Subcutaneous abdominal adipose tissue (tissue), 5 donors: ENCODE results near the gene CYTH1.

Experiments
- H3K27ac ChIP-seq: one replicate; pipeline ENCODE4 v1.7.0; 2013; ENCODE audit warnings: low read depth, mild to moderate bottlenecking, inconsistent platforms, low read length, moderate library complexity
- H3K27me3 ChIP-seq, 5 donors: one replicate each; pipeline ENCODE4 v1.7.0; 2013; ENCODE audit warnings: low read length in 5 of 5, inconsistent platforms in 1 of 5; ENCODE audit not compliant: control insufficient read depth in 5 of 5, insufficient read depth in 4 of 5
- H3K36me3 ChIP-seq, 5 donors: one replicate each; pipeline ENCODE4 v1.7.0; 2013; ENCODE audit warnings: low read length in 5 of 5; ENCODE audit not compliant: control insufficient read depth in 5 of 5, insufficient read depth in 5 of 5
- H3K4me1 ChIP-seq, 5 donors: one replicate each; pipeline ENCODE4 v1.7.0; 2013; ENCODE audit warnings: low read length in 5 of 5, mild to moderate bottlenecking in 3 of 5, moderate library complexity in 1 of 5; ENCODE audit not compliant: control insufficient read depth in 5 of 5, insufficient read depth in 5 of 5
- H3K4me3 ChIP-seq, 5 donors: one replicate each; pipeline ENCODE4 v1.7.0; 2013; ENCODE audit warnings: low read length in 5 of 5, low read depth in 1 of 5
- H3K9ac ChIP-seq, 5 donors: one replicate each; pipeline ENCODE4 v1.7.0; 2013; ENCODE audit warnings: low read length in 5 of 5, mild to moderate bottlenecking in 4 of 5, moderate library complexity in 3 of 5
- H3K9me3 ChIP-seq, 5 donors: one replicate each; pipeline ENCODE4 v1.7.0; 2013; ENCODE audit warnings: low read length in 5 of 5; ENCODE audit not compliant: control insufficient read depth in 5 of 5
- donor health status: healthy.
- donor health status: healthy.
- donor health status: healthy.
- donor health status: healthy.
- donor health status: healthy.

The CYTH1 gene

DNA sequence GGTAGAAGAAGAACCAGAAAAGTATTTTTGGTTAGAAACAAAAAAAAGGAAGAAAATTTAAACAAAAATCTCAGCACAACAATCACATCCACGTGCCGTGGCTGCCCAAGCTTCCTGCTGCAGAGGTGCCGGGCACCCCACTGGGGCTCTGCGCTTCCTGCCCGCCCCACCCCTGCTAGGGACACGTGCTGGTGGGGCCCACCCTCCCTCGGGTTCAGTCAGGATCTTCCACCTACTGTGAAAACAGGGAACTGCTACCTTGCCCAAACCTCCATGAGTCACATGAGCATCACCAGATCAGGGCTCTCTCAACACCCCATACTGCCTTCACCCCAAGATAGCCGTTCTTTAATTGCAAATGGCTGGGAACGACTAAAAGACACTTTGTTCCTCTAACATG lies 24.4 kb upstream of the CYTH1 start:
- H3K4me3 ChIP-seq, result no peak overlapping the region
- H3K36me3 ChIP-seq, result peaks cover 11 to 86% (median 80%) of the 10 kb centered on the region in 5 donors
- no peak overlapping the region for H3K9ac ChIP-seq
- peak overlapping the region; percentile 13 for H3K27ac ChIP-seq
- peaks cover 0 to 25% (median 9%) of the 10 kb centered on the region in 5 donors for H3K4me1 ChIP-seq
- H3K9me3 ChIP-seq, result no peaks in the 10 kb centered on the region
- no peaks in the 10 kb centered on the region for H3K27me3 ChIP-seq

- peaks cover 0 to 25% (median 9%) of the 10 kb centered on the region in 5 donors for H3K4me1 ChIP-seq
- H3K4me3 ChIP-seq, result no peak overlapping the region
- peak overlapping the region; percentile 37 for H3K27ac ChIP-seq
- H3K27me3 ChIP-seq, result no peaks in the 10 kb centered on the region
- peaks cover 8 to 83% (median 70%) of the 10 kb centered on the region in 5 donors for H3K36me3 ChIP-seq
- H3K9me3 ChIP-seq, result no peaks in the 10 kb centered on the region
- no peak overlapping the region for H3K9ac ChIP-seq
Observed at GRCh38 chr17:78805301-78805700, 23.2 kb upstream of the CYTH1 start.

DNA sequence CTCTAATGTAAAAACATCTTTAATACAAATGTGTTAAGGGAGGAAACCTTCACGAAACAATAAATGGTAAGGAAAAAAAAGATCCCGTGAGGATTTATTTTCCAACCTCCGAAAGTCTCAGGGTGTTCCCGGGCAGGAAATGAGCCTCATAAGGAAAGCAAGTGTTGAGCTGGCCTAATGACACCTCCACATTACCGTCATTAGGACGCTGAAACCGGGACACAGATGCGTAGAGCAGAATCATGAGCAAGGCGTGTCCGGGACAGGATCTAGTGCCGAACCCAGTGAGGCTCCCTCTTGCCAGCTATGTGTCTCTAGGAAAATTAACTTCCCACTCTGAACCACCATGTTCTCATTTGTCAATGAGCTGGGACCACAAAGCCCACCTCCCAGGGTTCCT lies 22.7 kb upstream of the CYTH1 start:
- no peak overlapping the region for H3K9ac ChIP-seq
- peaks cover 0 to 25% (median 9%) of the 10 kb centered on the region in 5 donors for H3K4me1 ChIP-seq
- no peaks in the 10 kb centered on the region for H3K9me3 ChIP-seq
- peaks cover 8 to 80% (median 70%) of the 10 kb centered on the region in 5 donors for H3K36me3 ChIP-seq
- H3K27me3 ChIP-seq, result no peaks in the 10 kb centered on the region
- H3K27ac ChIP-seq, result peak overlapping the region; percentile 37
- H3K4me3 ChIP-seq, result no peak overlapping the region

GRCh38 chr17:78803186-78803845 lies 21.2 kb upstream of the CYTH1 start:
- peaks cover 0 to 25% (median 9%) of the 10 kb centered on the region in 5 donors for H3K4me1 ChIP-seq
- no peaks in the 10 kb centered on the region for H3K9me3 ChIP-seq
- H3K4me3 ChIP-seq, result peak overlapping the region in 3 of 5 donors; percentile 18 to 47 (median 29)
- peaks cover 2 to 78% (median 70%) of the 10 kb centered on the region in 5 donors for H3K36me3 ChIP-seq
- no peaks in the 10 kb centered on the region for H3K27me3 ChIP-seq
- H3K27ac ChIP-seq, result no peak overlapping the region
- H3K9ac ChIP-seq, result peak overlapping the region in 1 of 5 donors; percentile 26

DNA sequence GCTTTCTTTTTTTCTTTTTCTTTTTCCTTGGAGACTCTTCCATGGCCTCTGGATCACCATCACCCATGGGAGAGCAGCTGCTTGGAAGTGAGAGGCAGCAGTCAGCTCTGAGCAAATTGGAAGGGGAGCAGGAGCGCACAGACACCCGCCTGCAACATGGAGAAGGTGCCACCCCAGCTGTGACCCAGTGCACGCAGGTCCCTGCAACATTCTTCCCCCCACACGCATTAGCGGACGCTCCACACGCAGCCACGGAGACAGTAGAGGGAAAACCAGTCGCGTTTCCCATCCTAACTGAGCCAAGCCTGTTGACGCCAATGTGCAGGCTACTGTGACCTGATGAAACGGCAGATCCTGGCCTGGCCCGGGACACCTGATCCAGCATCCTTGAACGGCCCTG lies 20.4 kb upstream of the CYTH1 start:
- no peak overlapping the region for H3K27ac ChIP-seq
- H3K4me3 ChIP-seq, result peak overlapping the region in 2 of 5 donors; percentile 8 to 29
- H3K9me3 ChIP-seq, result no peaks in the 10 kb centered on the region
- H3K27me3 ChIP-seq, result no peaks in the 10 kb centered on the region
- peaks cover 0 to 26% (median 9%) of the 10 kb centered on the region in 5 donors for H3K4me1 ChIP-seq
- peaks cover 2 to 78% (median 74%) of the 10 kb centered on the region in 5 donors for H3K36me3 ChIP-seq
- H3K9ac ChIP-seq, result no peak overlapping the region

- Histone ChIP-seq H3K27me3 (no peaks in the 10 kb centered on the region), H3K27ac (no peak overlapping the region), H3K4me1 (peaks cover 0 to 30% (median 9%) of the 10 kb centered on the region in 5 donors), H3K9me3 (no peaks in the 10 kb centered on the region), H3K36me3 (peaks cover 2 to 78% (median 74%) of the 10 kb centered on the region in 5 donors), H3K9ac (no peak overlapping the region), H3K4me3 (no peak overlapping the region)
Observed at GRCh38 chr17:78802008-78802407, 19.9 kb upstream of the CYTH1 start.

DNA sequence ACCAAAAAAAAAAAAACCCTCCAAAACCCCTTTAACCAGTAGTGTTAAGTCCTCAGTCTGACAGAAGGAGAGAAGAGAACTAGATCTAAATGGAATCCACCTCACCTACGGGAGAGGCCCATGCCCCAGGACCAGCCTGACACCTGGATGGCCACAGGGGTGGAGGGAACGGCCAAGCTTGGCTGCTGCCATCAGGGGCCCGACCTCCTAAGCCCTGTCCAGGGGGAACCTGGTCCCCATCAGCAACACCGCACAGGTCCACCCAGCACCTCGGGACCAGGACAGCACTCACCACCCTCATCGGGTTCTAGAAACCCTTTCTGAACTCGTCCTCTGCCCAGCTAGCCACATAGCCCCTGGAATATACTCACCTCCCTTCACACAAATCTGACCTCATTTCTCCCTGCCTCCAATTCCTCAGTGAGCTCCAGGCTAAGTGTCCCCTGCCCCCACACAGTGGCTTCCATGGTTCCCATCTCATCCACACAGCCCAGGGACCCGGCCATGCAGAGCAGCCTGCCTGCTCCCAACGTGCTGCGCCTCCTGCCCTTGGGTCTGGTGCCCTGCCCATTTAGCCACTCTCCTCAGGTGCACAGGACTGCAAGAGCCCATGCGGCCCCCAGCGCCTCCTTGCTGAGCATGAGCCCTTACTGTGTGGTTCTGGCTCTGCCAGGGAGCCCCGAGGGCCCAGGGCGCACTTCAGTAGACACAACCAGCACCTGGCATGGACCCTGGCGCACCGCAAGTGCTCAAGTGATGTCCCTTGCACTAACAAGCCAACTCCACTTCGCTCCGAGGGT lies 18.3 kb upstream of the CYTH1 start:
- H3K9ac ChIP-seq, result no peak overlapping the region
- H3K36me3 ChIP-seq, result peaks cover 10 to 80% (median 76%) of the 10 kb centered on the region in 5 donors
- no peak overlapping the region for H3K27ac ChIP-seq
- H3K9me3 ChIP-seq, result no peaks in the 10 kb centered on the region
- no peak overlapping the region for H3K4me3 ChIP-seq
- H3K27me3 ChIP-seq, result no peaks in the 10 kb centered on the region
- peaks cover 0 to 30% (median 9%) of the 10 kb centered on the region in 5 donors for H3K4me1 ChIP-seq

GRCh38 chr17:78798695-78799559 lies 16.9 kb upstream of the CYTH1 start:
- no peaks in the 10 kb centered on the region for H3K9me3 ChIP-seq
- peaks cover 7 to 88% (median 83%) of the 10 kb centered on the region in 5 donors for H3K36me3 ChIP-seq
- H3K4me3 ChIP-seq, result no peak overlapping the region
- peaks cover 0 to 22% (median 7%) of the 10 kb centered on the region in 5 donors for H3K4me1 ChIP-seq
- H3K27me3 ChIP-seq, result no peaks in the 10 kb centered on the region
- H3K27ac ChIP-seq, result no peak overlapping the region
- no peak overlapping the region for H3K9ac ChIP-seq

GRCh38 chr17:78797691-78798585 lies 15.9 kb upstream of the CYTH1 start:
- Histone ChIP-seq H3K9me3 (no peaks in the 10 kb centered on the region), H3K4me3 (no peak overlapping the region), H3K27ac (no peak overlapping the region), H3K4me1 (peaks cover 0 to 13% (median 1%) of the 10 kb centered on the region in 5 donors), H3K36me3 (peaks cover 7 to 89% (median 83%) of the 10 kb centered on the region in 5 donors), H3K9ac (no peak overlapping the region), H3K27me3 (no peaks in the 10 kb centered on the region)
